ENCODE data around the gene MRPL51. TPM values are rescaled to one million over a fixed set of nuclear protein-coding genes. Genes with fewer than 3 reads are reported as not detected.

Gene MRPL51
- total RNA-seq, 1 experiment from 2014 or later: 265 TPM

- ATAC-seq: no peak
These were observed 49.3 kb upstream of the MRPL51 start for GRCh38 chr12:6542209-6543009.

More at GRCh38 chr12:6542209-6543009, 49.3 kb upstream of the MRPL51 start:
- ChIA-PET POLR2A (no interaction called here), CTCF (interaction anchor here (1.0 kb wide), 1 partner anchor 156 kb away, joined by 3 read pairs; no protein-coding TSS in a partner anchor), RAD21 (ENCODE audit: low non-redundant PET in 1 of 2, low total read pairs in 2 of 2, uncharacterized antibody in 2 of 2, unreplicated experiment in 2 of 2) (no interaction called here)
- H3K79me2 ChIP-seq (ENCODE audit: insufficient read depth, low read length): peaks cover 2% of the 10 kb centered on the region; the same call in 1 of the 2 replicates
- no peaks in the 10 kb centered on the region for H3K9me3 ChIP-seq (ENCODE audit: control insufficient read depth in 1 of 2, insufficient read depth in 1 of 2, low read depth in 1 of 2, low read length in 2 of 2)
- H4K20me1 ChIP-seq (ENCODE audit: insufficient read depth): peaks cover 6% of the 10 kb centered on the region; the same call in 1 of the 2 replicates
- H3K4me1 ChIP-seq (ENCODE audit: control insufficient read depth in 1 of 2, insufficient read depth in 2 of 2, low read length in 2 of 2): peaks cover 18 to 48% of the 10 kb centered on the region in 2 experiments
- no peak overlapping the region for H3K4me3 ChIP-seq (replicated peaks in 1 of 2; ENCODE audit: low read depth in 1 of 2, low read length in 2 of 2)
- no peak overlapping the region for H2AFZ ChIP-seq (ENCODE audit: low read depth, low read length, poor library complexity, severe bottlenecking)
- no TSS peak for BruUV-seq (replicated peaks)
- no peak overlapping the region for H3K4me2 ChIP-seq (ENCODE audit: low read length)
- no peaks in the 10 kb centered on the region for H3K9me2 ChIP-seq (ENCODE audit: insufficient read depth)
- H3K27ac ChIP-seq (ENCODE audit: low read depth, low read length): no peak overlapping the region
- no peak for DNase-seq (ENCODE audit: low read depth, low spot score)
- no peak overlapping the region for H3K9ac ChIP-seq (ENCODE audit: low read length)
- TF ChIP-seq ZFX (IDR thresholded peaks at IDR 0.05) (no peak), SP1 (IDR thresholded peaks at IDR 0.05; ENCODE audit: low read depth) (no peak), CBX3 (IDR thresholded peaks at IDR 0.05; ENCODE audit: low read depth) (no peak), JUND (IDR thresholded peaks at IDR 0.05) (no peak), EZH2phosphoT487 (IDR thresholded peaks at IDR 0.05; ENCODE audit: borderline replicate concordance) (no peak), POLR2AphosphoS5 (IDR thresholded peaks at IDR 0.05; ENCODE audit: low read depth, low read length) (no peak), FOSL1 (IDR thresholded peaks at IDR 0.05; ENCODE audit: low read depth) (no peak), SRF (IDR thresholded peaks at IDR 0.05; ENCODE audit: low read depth) (no peak), YY1 (IDR thresholded peaks at IDR 0.05; ENCODE audit: extremely low read depth, insufficient replicate concordance, low read depth, low read length) (no peak), EGR1 (IDR thresholded peaks at IDR 0.05; ENCODE audit: low read depth) (no peak)
- TF ChIP-seq, protein P1, sequence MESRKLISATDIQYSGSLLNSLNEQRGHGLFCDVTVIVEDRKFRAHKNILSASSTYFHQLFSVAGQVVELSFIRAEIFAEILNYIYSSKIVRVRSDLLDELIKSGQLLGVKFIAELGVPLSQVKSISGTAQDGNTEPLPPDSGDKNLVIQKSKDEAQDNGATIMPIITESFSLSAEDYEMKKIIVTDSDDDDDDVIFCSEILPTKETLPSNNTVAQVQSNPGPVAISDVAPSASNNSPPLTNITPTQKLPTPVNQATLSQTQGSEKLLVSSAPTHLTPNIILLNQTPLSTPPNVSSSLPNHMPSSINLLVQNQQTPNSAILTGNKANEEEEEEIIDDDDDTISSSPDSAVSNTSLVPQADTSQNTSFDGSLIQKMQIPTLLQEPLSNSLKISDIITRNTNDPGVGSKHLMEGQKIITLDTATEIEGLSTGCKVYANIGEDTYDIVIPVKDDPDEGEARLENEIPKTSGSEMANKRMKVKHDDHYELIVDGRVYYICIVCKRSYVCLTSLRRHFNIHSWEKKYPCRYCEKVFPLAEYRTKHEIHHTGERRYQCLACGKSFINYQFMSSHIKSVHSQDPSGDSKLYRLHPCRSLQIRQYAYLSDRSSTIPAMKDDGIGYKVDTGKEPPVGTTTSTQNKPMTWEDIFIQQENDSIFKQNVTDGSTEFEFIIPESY (IDR thresholded peaks at IDR 0.05; ENCODE audit: extremely low read depth, insufficient replicate concordance, low read length): no peak
- peaks cover under 1 to 5% of the 10 kb centered on the region in 2 experiments; a peak in 2 of 4 replicates for H3K36me3 ChIP-seq (ENCODE audit: control insufficient read depth in 1 of 2, insufficient read depth in 2 of 2, low read length in 2 of 2)
- intact Hi-C loops (cut with micrococcal nuclease): no loop called here
- H3K27me3 ChIP-seq (ENCODE audit: insufficient read depth, low read length): no peaks in the 10 kb centered on the region

All from HCT116 (cell line).